ENCODE results near the gene TMEM266.

Gene TMEM266

GRCh38 chr15:76134537-76134936 is 74.8 kb downstream of the TMEM266 start:
- no peak for DNase-seq

- DNase-seq = no peak
Measured at GRCh38 chr15:76135516-76135915, 75.7 kb downstream of the TMEM266 start.

- DNase-seq = no peak
Measured at GRCh38 chr15:76138436-76138835, 78.7 kb downstream of the TMEM266 start.

- peak; percentile 77 for DNase-seq
Measured at GRCh38 chr15:76139368-76140073, 79.7 kb downstream of the TMEM266 start.

GRCh38 chr15:76140074-76140464 is 80.3 kb downstream of the TMEM266 start:
- no peak for DNase-seq

GRCh38 chr15:76146812-76147211 is 87.0 kb downstream of the TMEM266 start:
- DNase-seq = no peak

- peak; percentile 78 for DNase-seq
Measured at GRCh38 chr15:76147906-76148570, 88.3 kb downstream of the TMEM266 start.

- DNase-seq = no peak
Measured at GRCh38 chr15:76149291-76149915, 89.6 kb downstream of the TMEM266 start.

- DNase-seq = no peak
Measured at GRCh38 chr15:76150513-76150912, 90.7 kb downstream of the TMEM266 start.

GRCh38 chr15:76150971-76151598 is 91.3 kb downstream of the TMEM266 start:
- DNase-seq = peak; percentile 85

- no peak for DNase-seq
Measured at GRCh38 chr15:76151599-76151974, 91.8 kb downstream of the TMEM266 start.

GRCh38 chr15:76152197-76152596 is 92.4 kb downstream of the TMEM266 start:
- no peak for DNase-seq

GRCh38 chr15:76153241-76154197 is 93.7 kb downstream of the TMEM266 start:
- no peak for DNase-seq

GRCh38 chr15:76155731-76156130 is 95.9 kb downstream of the TMEM266 start:
- no peak for DNase-seq

- no peak for DNase-seq
Measured at GRCh38 chr15:76158226-76158625, 98.4 kb downstream of the TMEM266 start.

GRCh38 chr15:76158815-76159214 is 99.0 kb downstream of the TMEM266 start:
- no peak for DNase-seq

GRCh38 chr15:76159282-76159681 is 99.5 kb downstream of the TMEM266 start:
- DNase-seq = no peak

- DNase-seq = no peak
Measured at GRCh38 chr15:76160426-76161152, 100.8 kb downstream of the TMEM266 start.

- no peak for DNase-seq
Measured at GRCh38 chr15:76161153-76162035, 101.6 kb downstream of the TMEM266 start.

- DNase-seq = no peak
Measured at GRCh38 chr15:76162036-76162398, 102.2 kb downstream of the TMEM266 start.

Data from activated CD4-positive, CD25-positive, alpha-beta regulatory T cell treated with anti-CD3 and anti-CD28 coated beads, Interleukin-2, amount 50 U/mL, for 72 hours (primary cell).